BLaER1 treated with 17β-estradiol and CSF1 and Interleukin-3, amounts not matched to agents 10 nM and 100 nM (cell line): ENCODE results near the gene TMIGD1.

ENCODE experiments used
- H3K27ac ChIP-seq, 11 experiments: shearing (Covaris generic); formaldehyde crosslinking; 2 replicates each; pipeline ENCODE4 v1.8.1; 2022
- H3K27me3 ChIP-seq, 11 experiments: shearing (Covaris generic); formaldehyde crosslinking; 2 replicates each; pipeline ENCODE4 v1.8.1; 2022
- H3K36me3 ChIP-seq, 11 experiments: shearing (Covaris generic); formaldehyde crosslinking; 2 replicates each; pipeline ENCODE4 v1.8.1; 2022
- H3K4me1 ChIP-seq, 10 experiments: shearing (Covaris generic); formaldehyde crosslinking; 2 replicates each; pipeline ENCODE4 v1.8.1; 2022
- H3K4me2 ChIP-seq, 11 experiments: shearing (Covaris generic); formaldehyde crosslinking; 2 replicates each; pipeline ENCODE4 v1.8.1; 2022
- H3K4me3 ChIP-seq, 10 experiments: shearing (Covaris generic); formaldehyde crosslinking; 2 replicates each; pipeline ENCODE4 v1.8.1; 2022
- H3K9ac ChIP-seq, 11 experiments: shearing (Covaris generic); formaldehyde crosslinking; 2 replicates each; pipeline ENCODE4 v1.8.1; 2022
- H3K9me3 ChIP-seq, 11 experiments: shearing (Covaris generic); formaldehyde crosslinking; replicated peaks in 1 of 11; 2 replicates each; pipeline ENCODE4 v1.8.1; 2022
- H4K20me1 ChIP-seq, 11 experiments: shearing (Covaris generic); formaldehyde crosslinking; 2 replicates each; pipeline ENCODE4 v1.8.1; 2022
- Cebpa-rat ChIP-seq, 11 experiments: shearing (Covaris generic); IDR thresholded peaks; 2 replicates each; pipeline ENCODE4 v1.8.1; 2022

Gene TMIGD1

GRCh38 chr17:30290696-30291542 is 42.9 kb downstream of the TMIGD1 start:
- peak overlapping the region; percentile 87 to 94 (median 90) for H3K9ac ChIP-seq
- H3K4me1 ChIP-seq = peaks cover 11 to 20% (median 13%) of the 10 kb centered on the region in 10 experiments
- peak overlapping the region; percentile 71 to 90 (median 85); a peak in 21 of 22 replicates for H3K27ac ChIP-seq
- no peaks in the 10 kb centered on the region for H3K9me3 ChIP-seq
- no peak for TF ChIP-seq Cebpa-rat (IDR thresholded peaks at IDR 0.05)
- no peaks in the 10 kb centered on the region for H3K27me3 ChIP-seq
- H3K4me2 ChIP-seq = peak overlapping the region; percentile 78 to 98 (median 94)
- H4K20me1 ChIP-seq = peaks cover 0 to 25% (median 4%) of the 10 kb centered on the region in 11 experiments; a peak in 8 of 22 replicates
- peak overlapping the region; percentile 87 to 99 (median 92) for H3K4me3 ChIP-seq
- H3K36me3 ChIP-seq = peaks cover 25 to 47% (median 38%) of the 10 kb centered on the region in 11 experiments

DNA sequence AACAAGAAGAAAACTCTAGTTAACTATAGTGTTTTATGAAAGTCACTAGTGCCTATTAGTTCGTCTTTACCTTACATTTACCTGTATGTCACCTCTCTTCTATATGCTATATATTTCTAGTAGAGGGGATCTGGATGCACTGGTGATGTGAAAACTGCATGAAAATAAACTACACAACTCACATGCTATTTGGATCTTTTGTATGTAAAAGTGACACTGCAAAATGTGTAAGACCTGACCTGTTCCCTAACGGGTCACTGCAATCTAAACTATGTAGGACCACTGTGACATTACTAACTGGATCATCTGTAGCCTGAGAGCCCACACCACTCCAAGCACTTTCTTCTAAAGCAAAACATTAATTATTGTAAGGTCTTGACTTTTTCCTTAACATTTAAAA is 43.8 kb downstream of the TMIGD1 start:
- Histone ChIP-seq H3K36me3 (peaks cover 33 to 55% (median 46%) of the 10 kb centered on the region in 11 experiments), H3K4me2 (peak overlapping the region; percentile 78 to 98 (median 94); a peak in 21 of 22 replicates), H3K27ac (no peak overlapping the region), H3K27me3 (no peaks in the 10 kb centered on the region), H4K20me1 (peaks cover 0 to 25% (median 4%) of the 10 kb centered on the region in 11 experiments; a peak in 8 of 22 replicates), H3K4me1 (peaks cover 11 to 20% (median 13%) of the 10 kb centered on the region in 10 experiments), H3K4me3 (peak overlapping the region in 7 of 10 experiments; percentile 88 to 99 (median 94); a peak in 7 of 20 replicates), H3K9me3 (no peaks in the 10 kb centered on the region), H3K9ac (peak overlapping the region in 8 of 11 experiments; percentile 87 to 93 (median 90); a peak in 11 of 22 replicates)
- no peak for TF ChIP-seq Cebpa-rat (IDR thresholded peaks at IDR 0.05)

DNA sequence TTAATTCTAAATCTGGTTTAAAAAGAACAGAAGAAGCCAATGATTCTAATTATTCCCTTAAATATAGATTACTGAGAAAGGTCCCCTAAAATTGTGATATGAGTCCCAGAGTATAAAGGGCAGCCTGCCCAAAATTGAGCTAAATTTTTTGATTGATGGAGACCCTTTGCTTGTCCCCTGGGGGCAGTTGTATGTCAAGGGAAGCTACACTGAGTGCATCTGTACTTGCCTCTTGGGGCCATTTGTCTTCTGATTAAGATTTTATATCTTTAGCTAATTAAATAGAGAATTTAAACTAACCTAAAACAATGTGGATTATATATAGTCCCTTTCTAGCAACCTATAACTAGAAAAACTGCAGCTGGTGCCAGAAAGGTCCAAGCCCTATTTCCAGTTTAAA is 54.7 kb downstream of the TMIGD1 start:
- Histone ChIP-seq H3K36me3 (peaks cover 79 to 100% (median 93%) of the 10 kb centered on the region in 11 experiments), H3K9ac (no peak overlapping the region)
- TF ChIP-seq Cebpa-rat (IDR thresholded peaks at IDR 0.05) = no peak

GRCh38 chr17:30278032-30278431 is 55.8 kb downstream of the TMIGD1 start:
- H3K9ac ChIP-seq = no peak overlapping the region
- TF ChIP-seq Cebpa-rat (IDR thresholded peaks at IDR 0.05) = no peak
- no peak overlapping the region for H3K27ac ChIP-seq
- peaks cover 79 to 100% (median 93%) of the 10 kb centered on the region in 11 experiments for H3K36me3 ChIP-seq
- no peak overlapping the region for H3K4me3 ChIP-seq
- H3K27me3 ChIP-seq = no peaks in the 10 kb centered on the region
- no peaks in the 10 kb centered on the region for H3K4me1 ChIP-seq
- H3K4me2 ChIP-seq = no peak overlapping the region
- H3K9me3 ChIP-seq = no peaks in the 10 kb centered on the region
- peaks cover 0 to 26% (median 0%) of the 10 kb centered on the region in 11 experiments; a peak in 5 of 22 replicates for H4K20me1 ChIP-seq

More for the DNA sequence above, 54.7 kb downstream of the TMIGD1 start:
- Histone ChIP-seq H3K27ac (no peak overlapping the region), H4K20me1 (peaks cover 0 to 26% (median 0%) of the 10 kb centered on the region in 11 experiments; a peak in 5 of 22 replicates), H3K4me2 (no peak overlapping the region), H3K27me3 (no peaks in the 10 kb centered on the region), H3K4me3 (no peak overlapping the region), H3K4me1 (no peaks in the 10 kb centered on the region), H3K9me3 (no peaks in the 10 kb centered on the region)

GRCh38 chr17:30275911-30276310 is 57.9 kb downstream of the TMIGD1 start:
- Histone ChIP-seq H3K4me3 (no peak overlapping the region), H3K4me2 (no peak overlapping the region), H3K27ac (no peak overlapping the region), H3K9ac (no peak overlapping the region), H3K4me1 (no peaks in the 10 kb centered on the region), H3K27me3 (no peaks in the 10 kb centered on the region), H3K36me3 (peaks cover 80 to 100% (median 93%) of the 10 kb centered on the region in 11 experiments), H3K9me3 (no peaks in the 10 kb centered on the region), H4K20me1 (peaks cover 0 to 16% (median 0%) of the 10 kb centered on the region in 11 experiments; a peak in 5 of 22 replicates)
- no peak for TF ChIP-seq Cebpa-rat (IDR thresholded peaks at IDR 0.05)

DNA sequence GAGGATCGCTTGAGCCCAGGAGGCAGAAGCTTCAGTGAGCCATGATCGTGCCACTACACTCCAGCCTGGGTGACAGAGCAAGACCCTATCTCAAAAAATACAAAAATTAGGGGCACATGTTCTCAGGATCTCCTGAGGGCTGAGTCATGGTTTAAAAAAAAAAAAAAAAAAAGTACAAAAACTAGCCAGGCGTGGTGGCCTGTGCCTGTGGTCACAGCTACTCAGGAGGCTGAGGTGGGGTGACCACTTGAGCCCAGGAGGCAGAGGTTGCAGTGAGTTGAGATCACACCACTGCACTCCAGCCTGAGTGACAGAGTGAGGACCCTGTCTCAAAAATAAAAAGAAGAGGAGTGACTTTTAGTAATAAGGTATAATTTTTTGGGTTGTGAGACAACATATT is 59.0 kb downstream of the TMIGD1 start:
- H3K27ac ChIP-seq = no peak overlapping the region
- H4K20me1 ChIP-seq = peaks cover 0 to 16% (median 0%) of the 10 kb centered on the region in 11 experiments; a peak in 5 of 22 replicates
- H3K4me2 ChIP-seq = no peak overlapping the region
- no peak overlapping the region for H3K4me3 ChIP-seq
- no peaks in the 10 kb centered on the region for H3K4me1 ChIP-seq
- TF ChIP-seq Cebpa-rat (IDR thresholded peaks at IDR 0.05) = no peak
- H3K9me3 ChIP-seq = no peaks in the 10 kb centered on the region
- H3K27me3 ChIP-seq = no peaks in the 10 kb centered on the region
- no peak overlapping the region for H3K9ac ChIP-seq
- peaks cover 81 to 100% (median 93%) of the 10 kb centered on the region in 11 experiments for H3K36me3 ChIP-seq

- no peak overlapping the region for H3K9ac ChIP-seq
- no peaks in the 10 kb centered on the region for H3K27me3 ChIP-seq
- TF ChIP-seq Cebpa-rat (IDR thresholded peaks at IDR 0.05) = no peak
- no peak overlapping the region for H3K27ac ChIP-seq
- H4K20me1 ChIP-seq = peaks cover 0 to 3% (median 0%) of the 10 kb centered on the region in 11 experiments; a peak in 3 of 22 replicates
- H3K4me1 ChIP-seq = no peaks in the 10 kb centered on the region
- H3K4me3 ChIP-seq = no peak overlapping the region
- H3K9me3 ChIP-seq = no peaks in the 10 kb centered on the region
- peaks cover 71 to 100% (median 93%) of the 10 kb centered on the region in 11 experiments for H3K36me3 ChIP-seq
- H3K4me2 ChIP-seq = no peak overlapping the region
Measured at GRCh38 chr17:30273373-30273772, 60.5 kb downstream of the TMIGD1 start.

DNA sequence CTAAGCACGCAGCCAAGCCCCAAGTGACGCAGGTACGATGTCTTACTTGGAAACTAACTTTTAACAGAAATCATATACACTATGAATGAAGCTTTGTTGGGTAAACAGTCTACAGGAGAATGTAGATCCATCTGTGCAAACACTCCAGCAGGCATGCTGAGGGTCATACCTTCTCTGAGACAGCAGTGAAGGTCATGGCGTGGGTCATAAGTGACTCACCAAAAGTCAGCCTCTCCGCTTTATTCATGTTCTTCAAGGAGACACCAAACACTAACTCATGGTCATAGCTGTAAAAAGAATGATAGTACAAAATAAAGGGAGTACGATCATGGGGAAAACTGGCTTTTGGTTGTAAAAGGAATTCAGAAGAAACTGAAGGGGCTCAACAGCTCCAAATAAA is 62.8 kb downstream of the TMIGD1 start:
- Histone ChIP-seq H4K20me1 (0 out of 22 replicates have a peak, but pooled peaks cover 0 to 3% (median 0%) of the 10 kb centered on the region in 11 experiments), H3K27me3 (no peaks in the 10 kb centered on the region), H3K27ac (no peak overlapping the region), H3K4me1 (no peaks in the 10 kb centered on the region), H3K9ac (no peak overlapping the region), H3K4me2 (no peak overlapping the region), H3K4me3 (no peak overlapping the region), H3K9me3 (no peaks in the 10 kb centered on the region), H3K36me3 (peaks cover 80 to 100% (median 99%) of the 10 kb centered on the region in 11 experiments)
- TF ChIP-seq Cebpa-rat (IDR thresholded peaks at IDR 0.05) = no peak

DNA sequence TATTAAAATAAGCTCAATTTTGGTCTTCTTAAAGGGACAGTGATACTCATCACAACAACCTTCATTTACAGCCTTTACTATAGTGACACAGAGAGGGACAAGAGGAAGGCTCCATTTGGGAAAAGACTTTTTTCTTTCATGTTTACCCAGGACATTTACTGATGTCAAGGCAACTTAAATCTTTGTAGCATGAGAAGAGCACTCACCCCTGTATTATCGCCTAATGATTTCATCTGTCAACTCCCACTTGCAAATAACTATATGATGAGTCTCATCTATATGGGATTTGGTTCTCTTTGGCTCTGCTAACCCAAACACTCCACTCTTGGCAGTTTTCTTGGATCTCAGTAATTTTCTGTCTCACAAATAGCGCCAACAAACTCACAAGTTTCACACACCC is 66.2 kb downstream of the TMIGD1 start:
- Histone ChIP-seq H3K27me3 (no peaks in the 10 kb centered on the region), H3K9me3 (no peaks in the 10 kb centered on the region), H3K4me2 (no peak overlapping the region), H3K4me3 (no peak overlapping the region), H4K20me1 (peaks cover 0 to 5% (median 0%) of the 10 kb centered on the region in 11 experiments; a peak in 1 of 22 replicates), H3K27ac (no peak overlapping the region), H3K9ac (no peak overlapping the region), H3K36me3 (peaks cover 89 to 100% (median 98%) of the 10 kb centered on the region in 11 experiments), H3K4me1 (no peaks in the 10 kb centered on the region)
- no peak for TF ChIP-seq Cebpa-rat (IDR thresholded peaks at IDR 0.05)
